Skeletal muscle cell (primary cell): ENCODE data around the gene TBX15.

Experiments
- DNase-seq: peaks from one replicate; pipeline ENCODE4 v3.0.0-alpha.2; 2010; ENCODE audit warnings: low read depth
- H3K4me3 ChIP-seq: 2 replicates; pipeline ENCODE4 v1.5.1; 2011; ENCODE audit warnings: low read depth, mild to moderate bottlenecking, control low read depth, low read length, moderate library complexity

Gene TBX15

DNA sequence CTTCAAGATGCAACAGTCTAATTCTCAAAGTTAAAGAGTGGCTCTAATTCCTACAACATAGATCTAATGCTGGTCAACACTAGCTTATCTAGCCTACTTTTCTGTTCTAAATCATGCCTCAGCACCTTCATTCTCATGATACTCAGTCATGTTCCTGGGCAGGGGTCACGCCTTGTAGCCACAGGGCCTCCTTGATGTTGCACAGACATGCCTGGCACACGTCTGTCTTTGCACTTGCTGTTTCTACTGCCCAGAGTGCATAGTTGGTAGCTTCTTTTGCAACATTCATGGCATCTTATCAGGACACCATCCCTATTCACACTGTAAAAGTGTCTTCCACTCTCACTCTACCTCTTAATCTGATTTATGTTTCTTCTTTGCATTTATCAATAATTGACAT, 76.6 kb downstream of the TBX15 start:
- no peak overlapping the region for H3K4me3 ChIP-seq
- DNase-seq, result no peak

DNA sequence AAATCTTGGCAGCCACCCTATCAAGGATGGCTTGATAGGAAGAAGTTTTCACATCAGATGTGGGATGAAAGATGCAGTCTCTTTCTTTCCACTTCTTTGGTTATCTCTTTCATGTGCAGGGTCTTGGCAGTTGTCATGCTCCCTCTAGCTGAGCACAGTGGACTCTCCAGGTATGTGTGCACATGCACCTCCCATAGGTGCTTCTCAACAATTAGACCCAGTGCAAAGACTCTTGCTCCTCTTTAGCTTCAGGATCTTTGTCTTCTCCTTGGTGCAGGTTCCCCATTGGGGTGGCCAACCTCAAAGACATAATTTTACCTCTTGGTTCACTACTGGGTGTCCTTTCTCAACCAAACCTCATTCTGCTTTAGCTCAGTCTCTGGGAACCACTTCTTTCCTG, 80.7 kb downstream of the TBX15 start:
- DNase-seq, result no peak

DNA sequence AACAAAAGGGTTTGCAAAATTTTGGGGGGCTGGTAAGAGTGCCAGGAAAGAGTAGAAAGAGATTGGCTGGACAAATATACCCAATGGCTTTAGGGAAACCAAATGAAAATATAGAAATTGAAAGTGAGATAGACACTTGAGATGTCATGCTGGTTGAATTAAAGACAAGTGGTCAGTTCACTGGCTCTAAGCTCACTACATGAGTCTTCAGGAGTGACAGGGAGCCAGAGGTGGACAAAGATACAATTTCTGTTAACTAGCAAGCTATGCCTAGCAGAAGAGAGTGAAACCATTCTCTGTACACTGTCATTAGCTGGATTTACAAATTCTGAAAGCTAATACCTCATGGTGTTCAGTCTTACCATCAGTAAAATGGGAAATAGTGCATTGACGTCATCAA, 82.5 kb downstream of the TBX15 start:
- H3K4me3 ChIP-seq, result no peak overlapping the region
- DNase-seq, result no peak

More for the DNA sequence above, 80.7 kb downstream of the TBX15 start:
- no peak overlapping the region for H3K4me3 ChIP-seq

- no peak overlapping the region for H3K4me3 ChIP-seq
- DNase-seq, result no peak
Measured at GRCh38 chr1:118905196-118905595, 82.9 kb downstream of the TBX15 start.

DNA sequence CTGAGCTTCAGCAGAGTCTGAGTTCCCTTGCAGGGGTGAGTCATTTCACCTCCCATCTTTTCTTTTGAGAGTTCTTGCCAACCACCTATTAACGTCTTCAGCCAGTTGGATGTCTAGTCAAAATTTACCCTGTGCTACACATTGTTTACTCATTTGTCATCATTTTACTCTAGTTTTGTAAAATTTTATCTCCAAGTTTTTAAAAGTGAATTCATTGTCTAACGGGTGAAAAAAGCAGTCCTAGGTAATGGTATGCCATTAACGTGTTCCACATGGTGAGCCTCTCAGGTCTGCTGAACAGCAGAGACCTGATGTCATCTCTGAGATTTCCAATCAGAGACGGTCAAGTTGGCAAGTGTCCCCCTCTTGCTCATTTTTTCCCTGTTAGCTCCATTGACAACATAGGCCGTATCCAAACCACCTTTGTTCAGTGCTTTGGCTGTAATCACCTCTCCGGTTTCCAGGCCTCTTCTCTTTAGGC, 85.4 kb downstream of the TBX15 start:
- no peak for DNase-seq
- no peak overlapping the region for H3K4me3 ChIP-seq

DNA sequence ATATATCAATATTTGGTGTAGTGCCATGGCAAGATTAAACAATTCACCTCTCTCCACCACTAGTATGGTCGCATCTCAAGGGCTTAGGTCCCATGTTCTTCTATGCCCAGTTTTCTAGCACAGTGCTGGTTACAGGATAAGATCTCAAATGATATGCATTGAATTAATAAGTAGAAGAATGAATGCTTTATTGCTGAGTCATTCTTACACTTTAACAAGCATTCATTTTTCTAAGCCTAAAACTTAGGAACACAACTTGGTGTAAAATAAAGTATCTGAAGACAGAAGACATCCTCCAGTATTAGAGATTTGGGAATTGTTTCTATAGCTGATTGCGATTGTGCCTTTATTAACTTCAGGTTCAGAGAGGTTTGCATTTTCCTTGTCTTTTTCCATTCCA, 85.8 kb downstream of the TBX15 start:
- H3K4me3 ChIP-seq, result no peak overlapping the region
- no peak for DNase-seq

- no peak for DNase-seq
- H3K4me3 ChIP-seq, result no peak overlapping the region
Measured at GRCh38 chr1:118900643-118901440, 87.3 kb downstream of the TBX15 start.

GRCh38 chr1:118899340-118899739, 88.8 kb downstream of the TBX15 start:
- no peak overlapping the region for H3K4me3 ChIP-seq
- DNase-seq, result no peak

DNA sequence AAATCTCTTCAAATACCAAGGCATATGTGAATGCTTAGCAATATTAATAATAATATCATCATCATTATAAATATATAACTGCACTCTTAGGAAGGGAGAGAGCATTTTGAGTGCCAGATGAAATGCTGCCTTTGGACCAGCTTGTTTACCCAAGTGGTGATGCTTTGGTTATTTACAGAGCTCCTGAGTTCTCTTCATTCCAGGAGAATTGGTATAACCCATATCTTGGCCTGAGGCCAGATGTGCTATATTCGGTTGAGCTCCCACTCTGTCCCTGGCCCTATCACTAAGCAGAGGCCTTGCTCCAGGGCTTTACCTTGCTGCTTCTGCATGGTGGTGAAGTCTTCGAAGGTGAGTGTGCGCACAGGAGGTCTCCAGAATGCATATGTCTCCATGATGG, 89.4 kb downstream of the TBX15 start:
- H3K4me3 ChIP-seq, result no peak overlapping the region
- no peak for DNase-seq

DNA sequence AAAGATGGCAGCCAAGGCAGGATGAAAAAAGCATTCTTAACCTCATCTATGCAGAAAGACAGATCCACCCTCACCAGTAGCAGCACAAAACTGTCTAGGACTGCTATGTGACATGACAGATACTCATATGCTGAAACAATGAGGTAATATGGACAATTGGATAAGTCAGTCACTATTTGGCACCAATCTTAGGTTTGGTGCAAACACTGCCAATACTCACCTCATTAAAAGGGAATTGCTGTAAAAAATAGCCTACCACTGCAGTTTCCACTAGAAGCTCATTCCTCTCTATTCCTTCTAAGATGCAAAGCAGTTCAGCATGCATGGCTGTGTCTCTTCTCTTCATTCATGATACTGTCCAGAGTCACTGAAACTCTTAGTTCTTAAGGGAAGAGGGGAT, 91.7 kb downstream of the TBX15 start:
- H3K4me3 ChIP-seq, result no peak overlapping the region
- DNase-seq, result no peak

DNA sequence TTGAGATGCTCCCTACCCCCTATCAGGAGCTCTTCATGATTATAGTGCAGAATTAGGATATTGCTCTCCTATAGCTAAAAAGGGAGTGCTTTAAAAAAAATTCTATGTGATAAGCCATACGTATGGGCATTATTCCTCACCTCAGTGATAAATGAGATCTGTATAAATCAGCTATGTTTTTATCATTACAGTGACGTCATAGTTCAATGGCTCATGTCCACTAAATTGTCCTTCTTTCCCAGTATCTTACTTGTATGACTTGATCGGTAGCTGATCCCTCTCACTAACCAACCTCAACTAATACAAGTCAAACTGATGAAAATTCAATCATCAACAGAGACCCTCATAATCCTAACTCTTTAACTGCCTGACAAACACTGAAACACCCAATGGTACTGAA, 93.3 kb downstream of the TBX15 start:
- no peak overlapping the region for H3K4me3 ChIP-seq
- DNase-seq, result no peak

GRCh38 chr1:118890851-118891384, 97.2 kb downstream of the TBX15 start:
- no peak overlapping the region for H3K4me3 ChIP-seq
- DNase-seq, result no peak

GRCh38 chr1:118884946-118885345, 103.2 kb downstream of the TBX15 start:
- no peak for DNase-seq
- H3K4me3 ChIP-seq, result no peak overlapping the region

DNA sequence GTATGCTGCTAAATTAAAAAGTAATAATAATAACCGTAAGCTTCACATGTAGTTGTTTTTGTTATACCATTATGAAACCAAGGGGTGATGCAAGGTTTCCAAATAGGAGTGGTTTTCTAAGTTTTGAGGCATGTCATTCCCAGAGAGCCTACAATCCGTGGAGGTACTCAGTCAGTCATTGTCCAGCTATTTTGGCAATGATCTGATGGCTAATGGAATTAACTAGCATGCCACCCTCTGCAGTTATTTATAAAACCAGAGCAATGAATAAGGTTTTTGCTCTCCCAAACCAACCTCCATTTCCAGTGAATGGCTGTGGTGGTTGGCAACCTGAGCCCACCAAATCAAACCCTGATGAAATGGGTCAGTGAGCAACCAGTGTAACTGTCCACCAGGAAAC, 106.4 kb downstream of the TBX15 start:
- DNase-seq, result no peak
- no peak overlapping the region for H3K4me3 ChIP-seq

GRCh38 chr1:118878661-118879060, 109.5 kb downstream of the TBX15 start:
- no peak overlapping the region for H3K4me3 ChIP-seq
- DNase-seq, result no peak

DNA sequence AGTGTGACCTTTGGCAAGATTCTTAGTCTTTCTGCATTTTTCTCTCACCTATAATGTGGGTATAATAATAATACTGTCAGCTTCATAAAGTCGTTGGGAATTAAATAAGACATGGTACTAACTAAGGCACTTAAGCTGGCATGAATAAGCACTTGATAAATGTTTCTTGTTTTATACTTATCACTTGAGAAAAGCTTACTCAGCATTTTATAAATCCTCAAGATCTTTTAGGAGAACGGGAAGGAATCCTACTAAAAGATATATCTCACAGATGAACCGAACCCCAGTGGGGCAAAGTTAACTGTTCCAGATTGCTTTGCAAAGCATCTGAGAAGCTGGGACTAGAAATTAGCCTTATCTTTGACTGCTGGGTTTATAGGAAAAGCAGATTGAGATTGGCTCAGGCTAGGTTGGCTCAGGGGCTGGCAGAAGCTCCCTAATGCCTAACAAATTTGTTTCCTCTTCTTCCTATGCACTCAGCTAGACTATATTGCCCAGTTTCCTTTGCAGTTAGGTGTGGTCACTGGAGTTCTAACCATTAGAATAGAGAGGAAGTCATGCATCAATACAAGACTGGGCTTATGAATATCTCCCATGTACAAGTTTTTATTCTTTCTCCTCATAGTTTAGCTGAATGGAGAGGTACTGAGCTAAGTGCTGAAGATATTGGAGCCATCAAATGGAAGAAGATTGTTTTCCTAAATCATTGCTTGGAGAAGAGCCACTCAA, 110.3 kb downstream of the TBX15 start:
- H3K4me3 ChIP-seq, result no peak overlapping the region

DNA sequence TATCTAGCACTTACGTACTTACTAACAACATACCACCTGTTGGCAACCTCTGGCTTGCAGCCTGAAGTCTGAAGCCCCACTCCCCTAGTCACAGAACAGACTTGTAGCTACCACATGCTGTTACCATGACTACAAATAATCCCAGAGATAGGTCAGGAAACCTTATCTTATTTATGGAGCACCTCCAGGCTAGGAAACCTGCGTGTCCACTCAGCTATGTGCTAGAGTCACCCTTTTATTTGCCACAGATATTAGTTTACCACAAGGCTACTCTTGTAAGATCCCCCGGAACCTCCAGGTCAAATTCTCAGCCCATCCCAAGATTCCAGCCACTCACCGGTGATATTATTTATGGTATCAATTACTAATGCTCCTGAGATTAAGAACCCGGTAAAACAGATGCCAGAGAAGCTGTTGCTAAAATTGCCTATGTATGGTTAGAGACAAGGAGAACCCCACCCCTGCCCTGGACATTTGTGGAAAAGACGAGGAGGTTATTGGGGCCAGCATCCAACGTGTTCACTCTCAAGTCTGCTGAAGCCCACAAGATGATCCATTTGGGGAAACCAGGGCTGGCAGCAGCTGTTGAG, 116.5 kb downstream of the TBX15 start:
- H3K4me3 ChIP-seq, result no peak overlapping the region
- DNase-seq, result no peak

More for the DNA sequence above, 110.3 kb downstream of the TBX15 start:
- no peak for DNase-seq

GRCh38 chr1:118868387-118868786, 119.8 kb downstream of the TBX15 start:
- DNase-seq, result no peak
- no peak overlapping the region for H3K4me3 ChIP-seq

- no peak for DNase-seq
- no peak overlapping the region for H3K4me3 ChIP-seq
Measured at GRCh38 chr1:118866330-118866729, 121.8 kb downstream of the TBX15 start.

DNA sequence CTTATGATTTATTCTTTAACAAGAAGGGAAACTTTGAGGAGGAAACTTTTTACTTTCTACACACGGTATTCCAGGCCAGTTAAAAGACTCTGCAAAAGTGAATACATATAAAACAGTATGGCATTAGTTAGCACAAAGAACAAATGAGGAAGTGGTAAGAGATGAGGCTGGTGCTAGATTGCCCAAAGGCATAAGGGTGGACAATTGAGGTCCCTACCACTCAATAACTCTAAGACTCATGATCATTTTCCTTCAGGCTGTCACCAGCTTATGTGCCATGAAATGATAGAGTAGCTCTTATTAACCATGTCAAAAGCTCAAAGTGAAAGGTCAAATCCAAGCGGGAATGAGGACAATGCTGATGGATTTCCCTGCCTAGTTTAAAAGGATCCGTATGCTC, 124.5 kb downstream of the TBX15 start:
- no peak for DNase-seq
- H3K4me3 ChIP-seq, result no peak overlapping the region
